Hepatocyte (in vitro differentiated cells): Measurements from ENCODE around the gene GTSE1. TPM values are rescaled to one million over a fixed set of nuclear protein-coding genes. Genes with fewer than 3 reads are reported as not detected.

ENCODE experiments used
- DNase-seq: peaks from one replicate; pipeline ENCODE4 v3.0.0-alpha.2; 2016; ENCODE audit warnings: low spot score
- H2AFZ ChIP-seq: fragments of 200-600 bp; sonication (generic); 2 replicates; pipeline ENCODE4 v1.6.0; 2016; ENCODE audit warnings: antibody characterized with exemption, mild to moderate bottlenecking
- H3K27ac ChIP-seq: fragments of 200-600 bp; sonication (generic); 2 replicates; pipeline ENCODE4 v1.5.1; 2016; ENCODE audit warnings: mild to moderate bottlenecking
- H3K27me3 ChIP-seq: fragments of 200-600 bp; sonication (generic); 2 replicates; pipeline ENCODE4 v1.6.1; 2016
- H3K36me3 ChIP-seq: fragments of 200-600 bp; sonication (generic); replicated peaks from 2 replicates; pipeline ENCODE4 v1.5.1; 2016; ENCODE audit warnings: low read depth; ENCODE audit not compliant: insufficient read depth
- H3K4me1 ChIP-seq: fragments of 200-600 bp; sonication (generic); 2 replicates; pipeline ENCODE4 v1.5.1; 2016; ENCODE audit warnings: mild to moderate bottlenecking, moderate library complexity; ENCODE audit not compliant: insufficient read depth
- H3K4me2 ChIP-seq: fragments of 200-600 bp; sonication (generic); 2 replicates; pipeline ENCODE4 v1.6.0; 2016
- H3K4me3 ChIP-seq: fragments of 200-600 bp; sonication (generic); 2 replicates; pipeline ENCODE4 v1.5.1; 2016; ENCODE audit warnings: mild to moderate bottlenecking
- H3K79me2 ChIP-seq: fragments of 200-600 bp; sonication (generic); 2 replicates; pipeline ENCODE4 v1.6.0; 2017; ENCODE audit warnings: mild to moderate bottlenecking
- H3K9me2 ChIP-seq: fragments of 200-600 bp; sonication (generic); replicated peaks from 2 replicates; pipeline ENCODE4 v1.6.0; 2017; ENCODE audit warnings: mild to moderate bottlenecking; ENCODE audit not compliant: insufficient read depth
- H3K9me3 ChIP-seq: fragments of 200-600 bp; sonication (generic); 2 replicates; pipeline ENCODE4 v1.5.1; 2016; ENCODE audit warnings: low read depth, mild to moderate bottlenecking
- H4K20me1 ChIP-seq: fragments of 200-600 bp; sonication (generic); 2 replicates; pipeline ENCODE4 v1.6.0; 2016; ENCODE audit warnings: mild to moderate bottlenecking; ENCODE audit not compliant: insufficient read depth, poor library complexity, severe bottlenecking
- CTCF ChIP-seq: fragments of 200-600 bp; sonication (generic); IDR thresholded peaks from 2 replicates; pipeline ENCODE4 v1.5.1; 2016; ENCODE audit warnings: antibody characterized with exemption, mild to moderate bottlenecking; ENCODE audit not compliant: poor library complexity
- EZH2 ChIP-seq: fragments of 200-600 bp; sonication (generic); IDR thresholded peaks from 2 replicates; pipeline ENCODE4 v1.6.1; 2016; ENCODE audit warnings: antibody characterized with exemption, mild to moderate bottlenecking, borderline replicate concordance
- EZH2phosphoT487 ChIP-seq: fragments of 200-600 bp; sonication (generic); IDR thresholded peaks from one replicate; pipeline ENCODE4 v1.6.1; 2018; ENCODE audit warnings: antibody characterized with exemption, mild to moderate bottlenecking, low read depth, moderate library complexity; ENCODE audit not compliant: unreplicated experiment, severe bottlenecking
- WGBS: methylation state at CpG from one replicate; pipeline ENCODE4 v1.1.6; 2016; ENCODE audit warnings: low lambda C conversion rate; ENCODE audit errors: missing lambda C conversion rate; 5-methylcytosine and 5-hydroxymethylcytosine counted together
- polyA plus RNA-seq: library from polyadenylated mRNA; unstranded; fragments of >200 nt; fragmentation: Nextera tagmentation; extraction: Ambion mirVana; gene quantifications from 2 replicates; pipeline ENCODE4 v1.2.1, GENCODE V29; 2016
- total RNA-seq: library from RNA; depleted of rRNA; stranded (reverse); fragments of >200 nt; gene quantifications from 2 replicates; pipeline ENCODE4 v1.2.3, GENCODE V29; 2014

Gene GTSE1
- total and polyA plus RNA-seq, 2 experiments from 2014 or later: 4.1 to 4.4 TPM

GRCh38 chr22:46348099-46348695, 51.5 kb downstream of the GTSE1 start:
- Histone ChIP-seq H3K27ac (no peak overlapping the region), H3K4me2 (no peak overlapping the region), H4K20me1 (no peaks in the 10 kb centered on the region), H2AFZ (no peak overlapping the region), H3K4me3 (no peak overlapping the region), H3K4me1 (no peaks in the 10 kb centered on the region), H3K27me3 (no peaks in the 10 kb centered on the region), H3K79me2 (no peaks in the 10 kb centered on the region), H3K9me3 (no peaks in the 10 kb centered on the region), H3K36me3 (no peaks in the 10 kb centered on the region), H3K9me2 (no peaks in the 10 kb centered on the region)
- WGBS: 97% methylated on average over 15 of the region's 15 CpGs
- TF ChIP-seq EZH2phosphoT487 (no peak), EZH2 (no peak), CTCF (no peak)
- no peak for DNase-seq

DNA sequence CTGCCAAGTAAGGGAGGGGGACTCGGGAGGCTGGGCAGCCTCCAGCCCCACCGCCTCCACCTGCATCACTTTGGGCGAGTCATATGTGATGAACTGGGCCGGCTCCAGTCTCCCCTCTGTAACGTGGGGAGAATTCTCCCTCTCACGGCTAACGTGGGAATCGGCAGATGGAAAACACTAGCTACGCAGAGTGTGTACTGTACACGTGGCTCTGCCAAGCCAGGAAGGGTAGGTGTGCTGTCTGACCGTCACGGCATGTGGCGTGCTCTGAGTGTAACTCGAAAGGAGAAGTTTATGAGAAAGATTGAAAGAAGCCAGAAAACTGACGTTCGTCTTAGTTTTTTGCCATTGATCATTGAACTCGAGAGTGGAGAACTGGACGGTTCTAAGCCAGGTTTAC, 52.6 kb downstream of the GTSE1 start:
- no peaks in the 10 kb centered on the region for H3K36me3 ChIP-seq
- H3K4me3 ChIP-seq: no peak overlapping the region
- H4K20me1 ChIP-seq: no peaks in the 10 kb centered on the region
- H2AFZ ChIP-seq: no peak overlapping the region
- H3K79me2 ChIP-seq: no peaks in the 10 kb centered on the region
- no peaks in the 10 kb centered on the region for H3K27me3 ChIP-seq
- H3K9me2 ChIP-seq: no peaks in the 10 kb centered on the region
- no peak overlapping the region for H3K27ac ChIP-seq
- 98% methylated on average over 17 of the region's 18 CpGs for WGBS
- no peaks in the 10 kb centered on the region for H3K9me3 ChIP-seq
- no peak for DNase-seq
- H3K4me1 ChIP-seq: no peaks in the 10 kb centered on the region
- no peak overlapping the region for H3K4me2 ChIP-seq
- TF ChIP-seq EZH2: no peak
- TF ChIP-seq EZH2phosphoT487: no peak
- no peak for TF ChIP-seq CTCF

DNA sequence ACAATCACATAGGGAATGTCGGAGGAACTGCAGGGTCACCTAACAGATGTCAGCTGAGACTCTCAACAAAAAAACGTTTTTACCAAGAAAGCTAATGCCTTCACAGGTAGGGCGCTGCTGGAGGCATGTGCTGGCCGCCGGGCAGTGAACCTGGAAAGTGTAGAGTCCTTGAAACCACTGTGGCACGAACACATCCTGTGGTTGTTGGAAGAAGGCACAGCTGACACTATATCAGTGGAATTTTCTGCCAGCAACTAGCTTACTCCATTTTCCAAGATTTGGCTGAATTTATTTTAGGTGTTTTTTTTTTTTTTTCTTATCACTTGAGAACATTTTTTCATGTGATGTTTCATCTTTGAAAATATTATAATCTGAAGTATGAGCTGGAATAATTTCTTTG, 53.0 kb downstream of the GTSE1 start:
- Histone ChIP-seq H3K27ac (no peak overlapping the region), H4K20me1 (peaks cover under 1% of the 10 kb centered on the region), H3K79me2 (no peaks in the 10 kb centered on the region), H3K9me2 (no peaks in the 10 kb centered on the region), H3K4me3 (no peak overlapping the region), H3K4me1 (no peaks in the 10 kb centered on the region), H2AFZ (no peak overlapping the region), H3K4me2 (no peak overlapping the region), H3K36me3 (no peaks in the 10 kb centered on the region), H3K27me3 (no peaks in the 10 kb centered on the region), H3K9me3 (no peaks in the 10 kb centered on the region)
- WGBS: 86% methylated on average over 6 of the region's 6 CpGs
- TF ChIP-seq CTCF (no peak), EZH2phosphoT487 (no peak), EZH2 (no peak)
- no peak for DNase-seq
